Measurements from ENCODE around the gene PCDHA1. TPM values are rescaled to one million over a fixed set of nuclear protein-coding genes. Genes with fewer than 3 reads are reported as not detected.

The PCDHA1 gene
- total RNA-seq, 1 donor from 2014 or later = not detected

DNA sequence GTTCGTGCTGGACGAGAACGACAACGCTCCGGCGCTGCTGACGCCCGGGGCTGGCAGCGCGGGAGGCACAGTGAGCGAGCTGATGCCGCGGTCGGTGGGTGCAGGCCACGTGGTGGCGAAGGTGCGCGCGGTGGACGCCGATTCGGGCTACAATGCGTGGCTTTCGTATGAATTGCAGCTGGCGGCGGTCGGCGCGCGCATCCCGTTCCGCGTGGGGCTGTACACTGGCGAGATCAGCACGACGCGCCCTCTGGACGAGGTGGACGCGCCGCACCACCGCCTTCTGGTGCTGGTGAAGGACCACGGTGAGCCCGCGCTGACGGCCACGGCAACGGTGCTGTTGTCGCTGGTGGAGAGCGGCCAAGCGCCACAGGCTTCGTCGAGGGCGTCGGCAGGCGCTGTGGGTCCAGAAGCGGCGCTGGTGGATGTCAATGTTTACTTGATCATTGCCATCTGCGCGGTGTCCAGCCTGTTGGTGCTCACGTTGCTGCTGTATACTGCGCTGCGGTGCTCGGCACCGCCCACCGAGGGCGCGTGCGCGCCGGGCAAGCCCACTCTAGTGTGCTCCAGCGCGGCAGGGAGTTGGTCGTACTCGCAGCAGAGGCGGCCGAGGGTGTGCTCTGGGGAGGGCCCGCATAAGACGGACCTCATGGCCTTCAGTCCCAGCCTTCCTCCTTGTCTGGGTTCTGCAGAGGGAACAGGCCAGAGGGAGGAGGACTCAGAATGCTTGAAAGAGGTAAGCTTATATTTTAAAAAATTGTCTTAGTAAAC is 98.2 kb downstream of the PCDHA1 start:
- DNase-seq (ENCODE audit: low read depth) = no peak
- TF ChIP-seq, protein P1, sequence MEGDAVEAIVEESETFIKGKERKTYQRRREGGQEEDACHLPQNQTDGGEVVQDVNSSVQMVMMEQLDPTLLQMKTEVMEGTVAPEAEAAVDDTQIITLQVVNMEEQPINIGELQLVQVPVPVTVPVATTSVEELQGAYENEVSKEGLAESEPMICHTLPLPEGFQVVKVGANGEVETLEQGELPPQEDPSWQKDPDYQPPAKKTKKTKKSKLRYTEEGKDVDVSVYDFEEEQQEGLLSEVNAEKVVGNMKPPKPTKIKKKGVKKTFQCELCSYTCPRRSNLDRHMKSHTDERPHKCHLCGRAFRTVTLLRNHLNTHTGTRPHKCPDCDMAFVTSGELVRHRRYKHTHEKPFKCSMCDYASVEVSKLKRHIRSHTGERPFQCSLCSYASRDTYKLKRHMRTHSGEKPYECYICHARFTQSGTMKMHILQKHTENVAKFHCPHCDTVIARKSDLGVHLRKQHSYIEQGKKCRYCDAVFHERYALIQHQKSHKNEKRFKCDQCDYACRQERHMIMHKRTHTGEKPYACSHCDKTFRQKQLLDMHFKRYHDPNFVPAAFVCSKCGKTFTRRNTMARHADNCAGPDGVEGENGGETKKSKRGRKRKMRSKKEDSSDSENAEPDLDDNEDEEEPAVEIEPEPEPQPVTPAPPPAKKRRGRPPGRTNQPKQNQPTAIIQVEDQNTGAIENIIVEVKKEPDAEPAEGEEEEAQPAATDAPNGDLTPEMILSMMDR (IDR thresholded peaks at IDR 0.05; ENCODE audit: insufficient read depth, low read length, poor library complexity, severe bottlenecking) = no peak
- H3K4me3 ChIP-seq (ENCODE audit: low read depth, low read length) = no peak overlapping the region
- H3K27me3 ChIP-seq (ENCODE audit: control insufficient read depth, insufficient read depth, low read length) = peaks cover 3% of the 10 kb centered on the region
- no peaks in the 10 kb centered on the region for H3K36me3 ChIP-seq (ENCODE audit: control insufficient read depth, insufficient read depth, low read length)

DNA sequence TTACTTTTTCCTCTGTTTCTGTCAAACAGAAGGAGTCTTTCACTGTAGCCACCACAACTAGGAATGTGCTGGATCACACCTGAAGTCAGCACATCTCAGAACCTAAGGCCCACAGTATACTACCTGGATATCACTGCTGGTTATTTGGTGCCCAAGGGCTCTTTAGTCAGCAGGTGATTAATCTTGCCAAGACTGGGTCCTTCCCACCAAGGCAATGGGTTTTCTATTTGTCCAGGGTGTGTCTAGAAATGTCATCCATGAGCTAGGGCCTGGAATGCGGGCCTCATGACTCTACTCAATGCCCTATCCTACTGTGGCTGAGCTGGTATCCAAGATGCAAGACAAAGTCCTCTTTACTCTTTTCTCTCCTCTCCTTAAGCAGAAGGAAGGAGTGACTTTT is 130.4 kb downstream of the PCDHA1 start:
- DNase-seq (ENCODE audit: low read depth) = no peak
- TF ChIP-seq, protein P1 (IDR thresholded peaks at IDR 0.05; ENCODE audit: insufficient read depth, low read length, poor library complexity, severe bottlenecking) = no peak
- Histone ChIP-seq H3K4me3 (ENCODE audit: low read depth, low read length) (no peak overlapping the region), H3K27me3 (ENCODE audit: control insufficient read depth, insufficient read depth, low read length) (no peaks in the 10 kb centered on the region), H3K36me3 (ENCODE audit: control insufficient read depth, insufficient read depth, low read length) (no peaks in the 10 kb centered on the region)

DNA sequence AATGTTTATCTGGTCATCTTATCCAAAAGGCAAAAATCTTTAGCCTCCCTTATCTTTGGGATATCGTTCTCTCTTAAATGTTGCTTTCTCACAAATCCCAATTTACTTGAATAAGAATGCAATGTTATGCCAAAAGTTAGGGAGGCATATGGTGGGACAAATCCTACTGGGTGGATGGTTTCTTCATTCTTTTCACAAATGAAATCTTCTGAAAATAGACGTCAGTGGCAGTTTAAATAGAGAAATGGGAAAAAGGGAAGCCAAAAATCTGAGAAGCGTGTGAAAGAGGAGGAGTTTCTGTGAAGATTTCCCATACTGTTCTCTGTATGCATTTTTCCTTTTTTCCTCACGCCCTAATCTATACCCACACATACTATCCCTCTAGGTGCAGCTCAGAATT is 137.7 kb downstream of the PCDHA1 start:
- TF ChIP-seq, protein P1 (IDR thresholded peaks at IDR 0.05; ENCODE audit: insufficient read depth, low read length, poor library complexity, severe bottlenecking) = no peak
- no peaks in the 10 kb centered on the region for H3K36me3 ChIP-seq (ENCODE audit: control insufficient read depth, insufficient read depth, low read length)
- DNase-seq (ENCODE audit: low read depth) = no peak
- no peak overlapping the region for H3K4me3 ChIP-seq (ENCODE audit: low read depth, low read length)
- peaks cover 26% of the 10 kb centered on the region for H3K27me3 ChIP-seq (ENCODE audit: control insufficient read depth, insufficient read depth, low read length)

DNA sequence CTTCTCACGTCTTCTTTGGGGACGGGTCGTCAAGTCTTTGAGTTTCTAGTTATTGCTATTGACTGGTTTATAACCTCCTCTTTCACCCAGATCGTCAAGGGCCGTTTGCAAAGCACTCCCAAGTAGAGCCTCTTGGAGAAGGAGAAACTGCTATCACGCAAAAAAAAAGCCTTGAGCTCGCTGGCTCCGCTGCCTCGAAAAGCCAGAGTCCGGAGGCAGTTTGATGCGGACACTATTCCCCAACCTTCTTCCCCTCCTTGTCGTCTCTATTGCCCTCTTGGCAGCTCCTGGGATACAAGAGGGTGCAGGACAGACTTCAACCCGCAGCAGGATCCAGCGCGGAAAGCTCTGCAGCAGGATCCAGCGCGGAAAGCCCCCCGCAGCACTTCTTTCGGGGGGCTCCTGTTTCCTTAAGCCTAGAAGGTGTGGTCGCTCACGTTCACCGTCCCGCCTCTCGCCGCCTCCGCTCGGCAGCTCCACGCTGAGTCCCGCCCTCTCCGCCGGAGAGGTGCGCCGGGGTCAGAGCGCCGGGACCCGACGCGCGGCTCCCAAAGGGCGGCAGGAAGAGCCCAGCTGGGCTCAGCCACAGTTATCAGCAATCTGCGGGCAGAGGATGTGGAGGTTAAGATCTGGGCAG is 140.0 kb downstream of the PCDHA1 start, which contains the start of gene PCDHAC1:
PCDHAC1 (plus strand) TSS at position 494 of the 637 bp plus-strand sequence. CDS start 594 bp downstream, outside the sequence.
- Histone ChIP-seq H3K36me3 (ENCODE audit: control insufficient read depth, insufficient read depth, low read length) (no peaks in the 10 kb centered on the region), H3K4me3 (ENCODE audit: low read depth, low read length) (peak within 1 kb of the TSS; percentile 10), H3K27me3 (ENCODE audit: control insufficient read depth, insufficient read depth, low read length) (peaks cover 26% of the 10 kb centered on the region)
- TF ChIP-seq, protein P1 (IDR thresholded peaks at IDR 0.05; ENCODE audit: insufficient read depth, low read length, poor library complexity, severe bottlenecking) = no peak
- DNase-seq (ENCODE audit: low read depth) = no peak

DNA sequence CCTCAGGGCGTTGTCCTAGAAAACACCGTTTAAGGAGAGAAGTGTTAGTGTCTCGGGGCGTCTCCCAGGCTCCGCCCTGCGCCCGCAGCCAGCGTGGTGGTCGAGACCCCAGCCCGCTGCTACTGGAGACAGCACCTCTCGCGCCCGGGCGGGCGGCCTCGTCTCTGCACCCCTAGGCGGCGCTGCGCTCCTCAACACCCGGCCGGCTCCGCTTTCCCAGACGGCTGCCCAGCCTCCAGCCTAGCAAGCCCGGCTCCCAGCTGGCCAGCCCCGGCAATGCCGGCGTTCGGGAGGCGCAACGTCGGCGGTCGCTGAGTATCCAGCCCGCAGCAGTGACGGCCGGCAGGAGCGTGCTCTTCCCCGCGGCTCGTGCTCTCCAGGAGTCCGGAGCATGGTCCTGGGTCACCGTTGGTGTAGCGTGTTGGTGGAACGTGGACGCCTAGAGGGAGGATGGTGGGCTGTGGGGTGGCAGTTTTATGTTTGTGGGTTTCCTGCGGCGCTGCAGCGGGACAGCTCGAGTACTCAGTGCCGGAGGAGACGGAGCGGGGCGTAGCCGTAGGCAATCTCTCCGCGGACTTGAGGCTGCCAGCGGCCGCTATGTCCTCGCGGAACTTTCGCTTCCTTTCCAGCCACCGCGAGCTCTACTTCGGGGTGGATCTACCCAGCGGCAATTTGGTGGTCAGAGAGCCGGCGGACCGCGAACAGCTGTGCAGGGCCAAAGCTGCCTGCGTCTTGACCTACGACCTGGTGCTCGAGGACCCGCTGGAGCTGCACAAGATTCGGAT is 140.7 kb downstream of the PCDHA1 start:
- TF ChIP-seq, protein P1 (IDR thresholded peaks at IDR 0.05; ENCODE audit: insufficient read depth, low read length, poor library complexity, severe bottlenecking) = peak; percentile 54
- peak overlapping the region; percentile 10 for H3K4me3 ChIP-seq (ENCODE audit: low read depth, low read length)
- H3K36me3 ChIP-seq (ENCODE audit: control insufficient read depth, insufficient read depth, low read length) = no peaks in the 10 kb centered on the region
- H3K27me3 ChIP-seq (ENCODE audit: control insufficient read depth, insufficient read depth, low read length) = peaks cover 26% of the 10 kb centered on the region
- no peak for DNase-seq (ENCODE audit: low read depth)

All from kidney epithelial cell (primary cell).